Measurements from ENCODE around the gene ZNF609. TPM values are rescaled to one million over a fixed set of nuclear protein-coding genes. Genes with fewer than 3 reads are reported as not detected.
"Not testable (repeated sequence)": the region's sequence is repeated elsewhere in the genome, so short reads cannot be mapped to it uniquely, and the experiment has no call there.

Gene ZNF609
- total RNA-seq, 1 experiment from 2014 or later = 49.0 TPM

GRCh38 chr15:64637412-64637811, 177.0 kb downstream of the ZNF609 start:
- H3K27me3 Mint-ChIP-seq (ENCODE audit: insufficient read depth, unreplicated experiment) = no peaks in the 10 kb centered on the region
- no peak for DNase-seq (ENCODE audit: unreplicated experiment)
- ChIA-PET POLR2A (interaction anchor here (2.5 to 3.0 kb wide), 2 partner anchors 10 to 176 kb away, joined by 9 to 13 read pairs; no protein-coding TSS in a partner anchor), CTCF (interaction anchor here (0.7 kb wide), 1 partner anchor 49 kb away, joined by 4 read pairs; no protein-coding TSS in a partner anchor)
- intact Hi-C loops (cut with micrococcal nuclease) = no loop called here
- peaks cover 21% of the 10 kb centered on the region for H3K36me3 Mint-ChIP-seq (ENCODE audit: insufficient read depth, unreplicated experiment)
- TF ChIP-seq CTCF (IDR thresholded peaks at IDR 0.05; ENCODE audit: unreplicated experiment) = no peak
- no TSS peak for BruUV-seq (replicated peaks)
- no peak overlapping the region for H3K4me3 Mint-ChIP-seq (ENCODE audit: unreplicated experiment)
- no peak overlapping the region for H3K27ac Mint-ChIP-seq (ENCODE audit: low read depth, unreplicated experiment)
- H3K4me1 Mint-ChIP-seq (ENCODE audit: insufficient read depth, unreplicated experiment) = peaks cover 14% of the 10 kb centered on the region
- H3K9me3 Mint-ChIP-seq (ENCODE audit: unreplicated experiment) = no peaks in the 10 kb centered on the region

DNA sequence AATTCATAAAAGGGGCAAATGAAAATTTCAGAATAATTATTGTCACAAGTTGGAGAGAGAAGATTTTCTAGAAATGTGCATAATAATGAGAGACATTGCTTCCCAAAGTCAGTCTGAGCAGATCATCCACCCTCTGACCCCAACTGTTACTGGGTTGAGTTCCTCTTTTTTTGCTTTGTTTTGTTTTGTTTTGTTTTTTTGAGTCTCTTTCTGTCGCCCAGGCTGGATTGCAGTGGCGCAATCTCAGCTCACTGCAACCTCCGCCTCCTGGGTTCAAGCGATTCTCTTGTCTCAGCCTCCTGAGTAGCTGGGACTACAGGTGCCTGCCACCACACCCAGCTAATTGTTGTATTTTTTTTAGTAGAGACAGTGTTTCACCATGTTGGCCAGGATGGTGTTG, 179.4 kb downstream of the ZNF609 start:
- H3K36me3 Mint-ChIP-seq (ENCODE audit: insufficient read depth, unreplicated experiment) = peaks cover 12% of the 10 kb centered on the region
- H3K9me3 Mint-ChIP-seq (ENCODE audit: unreplicated experiment); H3K4me3 Mint-ChIP-seq (ENCODE audit: unreplicated experiment); intact Hi-C loops (cut with micrococcal nuclease); H3K27me3 Mint-ChIP-seq (ENCODE audit: insufficient read depth, unreplicated experiment); H3K27ac Mint-ChIP-seq (ENCODE audit: low read depth, unreplicated experiment); BruUV-seq (replicated peaks); DNase-seq (ENCODE audit: unreplicated experiment): not testable (repeated sequence)
- H3K4me1 Mint-ChIP-seq (ENCODE audit: insufficient read depth, unreplicated experiment) = peaks cover 14% of the 10 kb centered on the region
- ChIA-PET CTCF (interaction anchor here (2.5 kb wide), 1 partner anchor 14 kb away, joined by 5 read pairs; no protein-coding TSS in a partner anchor), POLR2A (interaction anchor here (0.6 kb wide), 1 partner anchor 155 kb away, joined by 3 read pairs; no protein-coding TSS in a partner anchor)

GRCh38 chr15:64640146-64640871, 179.9 kb downstream of the ZNF609 start:
- no peak for TF ChIP-seq CTCF (IDR thresholded peaks at IDR 0.05; ENCODE audit: unreplicated experiment)
- no peak for DNase-seq (ENCODE audit: unreplicated experiment)

GRCh38 chr15:64642875-64643274, 182.5 kb downstream of the ZNF609 start:
- DNase-seq (ENCODE audit: unreplicated experiment) = no peak
- ChIA-PET CTCF (interaction anchor here (2.7 kb wide), 1 partner anchor 10 kb away, joined by 17 read pairs; no protein-coding TSS in a partner anchor), POLR2A (interaction anchor here (1.0 kb wide), 1 partner anchor 93 kb away, joined by 3 read pairs; no protein-coding TSS in a partner anchor)
- Mint-ChIP-seq H3K27me3 (ENCODE audit: insufficient read depth, unreplicated experiment) (no peaks in the 10 kb centered on the region), H3K27ac (ENCODE audit: low read depth, unreplicated experiment) (no peak overlapping the region), H3K4me1 (ENCODE audit: insufficient read depth, unreplicated experiment) (no peaks in the 10 kb centered on the region), H3K36me3 (ENCODE audit: insufficient read depth, unreplicated experiment) (peaks cover 6% of the 10 kb centered on the region), H3K4me3 (ENCODE audit: unreplicated experiment) (no peak overlapping the region), H3K9me3 (ENCODE audit: unreplicated experiment) (no peaks in the 10 kb centered on the region)
- BruUV-seq (replicated peaks) = no TSS peak
- no peak for TF ChIP-seq CTCF (IDR thresholded peaks at IDR 0.05; ENCODE audit: unreplicated experiment)
- intact Hi-C loops (cut with micrococcal nuclease) = no loop called here

More at GRCh38 chr15:64640146-64640871, 179.9 kb downstream of the ZNF609 start:
- Mint-ChIP-seq H3K9me3 (ENCODE audit: unreplicated experiment) (no peaks in the 10 kb centered on the region), H3K4me1 (ENCODE audit: insufficient read depth, unreplicated experiment) (peaks cover 8% of the 10 kb centered on the region), H3K27me3 (ENCODE audit: insufficient read depth, unreplicated experiment) (no peaks in the 10 kb centered on the region), H3K4me3 (ENCODE audit: unreplicated experiment) (no peak overlapping the region), H3K27ac (ENCODE audit: low read depth, unreplicated experiment) (no peak overlapping the region), H3K36me3 (ENCODE audit: insufficient read depth, unreplicated experiment) (peaks cover 6% of the 10 kb centered on the region)
- intact Hi-C loops (cut with micrococcal nuclease) = no loop called here
- POLR2A ChIA-PET = interaction anchor here (0.6 kb wide), 1 partner anchor 155 kb away, joined by 3 read pairs; no protein-coding TSS in a partner anchor
- no TSS peak for BruUV-seq (replicated peaks)
- CTCF ChIA-PET = interaction anchor here (0.6 to 2.5 kb wide), 2 partner anchors 13 to 61 kb away, joined by 4 to 5 read pairs; no protein-coding TSS in a partner anchor

All from MCF 10A (cell line).